Fibroblast of pulmonary artery (primary cell): ENCODE data around the gene SUCO.
"Not testable (repeated sequence)": the region's sequence is repeated elsewhere in the genome, so short reads cannot be mapped to it uniquely, and the experiment has no call there.

Source experiments
- DNase-seq: peaks from one replicate; pipeline ENCODE4 v3.0.0-alpha.2; 2010; ENCODE audit warnings: low read depth
- H3K4me3 ChIP-seq: replicated peaks from 2 replicates; pipeline ENCODE4 v1.5.1; 2011; ENCODE audit warnings: low read depth, mild to moderate bottlenecking, control low read depth, low read length, moderate library complexity
- CTCF ChIP-seq: IDR thresholded peaks from 2 replicates; pipeline ENCODE4 v1.5.1; 2011; ENCODE audit warnings: mild to moderate bottlenecking, control low read depth, low read length, inconsistent platforms; ENCODE audit errors: missing control alignments

Gene SUCO

GRCh38 chr1:172487550-172487949 is 45.4 kb upstream of the SUCO start:
- no peak for DNase-seq
- no peak for TF ChIP-seq CTCF

DNA sequence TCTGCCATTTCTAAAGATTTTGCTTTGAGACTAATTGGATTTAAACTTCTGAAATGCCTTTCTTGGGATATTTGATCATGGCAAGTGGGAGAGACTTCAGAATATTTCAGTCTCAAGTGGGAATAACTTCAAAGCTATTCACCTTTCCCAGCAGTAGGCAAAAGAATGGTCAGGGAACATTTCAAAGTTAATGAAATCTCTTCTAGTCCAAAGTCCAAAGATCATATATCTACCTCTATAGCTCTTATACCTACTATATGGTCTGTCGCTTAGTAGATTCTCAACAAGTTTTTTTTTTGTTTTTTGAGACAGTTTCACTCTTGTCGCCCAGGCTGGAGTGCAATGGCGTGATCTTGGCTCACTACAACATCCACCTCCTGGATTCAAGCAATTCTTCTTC is 44.6 kb upstream of the SUCO start:
- TF ChIP-seq CTCF: no peak
- DNase-seq: no peak
- H3K4me3 ChIP-seq: no peak overlapping the region

More at GRCh38 chr1:172487550-172487949, 45.4 kb upstream of the SUCO start:
- H3K4me3 ChIP-seq: no peak overlapping the region

GRCh38 chr1:172489847-172490246 is 43.1 kb upstream of the SUCO start:
- TF ChIP-seq CTCF: no peak
- peak; percentile 27 for DNase-seq

GRCh38 chr1:172492421-172492820 is 40.5 kb upstream of the SUCO start:
- no peak overlapping the region for H3K4me3 ChIP-seq
- TF ChIP-seq CTCF: no peak

More at GRCh38 chr1:172489847-172490246, 43.1 kb upstream of the SUCO start:
- no peak overlapping the region for H3K4me3 ChIP-seq

DNA sequence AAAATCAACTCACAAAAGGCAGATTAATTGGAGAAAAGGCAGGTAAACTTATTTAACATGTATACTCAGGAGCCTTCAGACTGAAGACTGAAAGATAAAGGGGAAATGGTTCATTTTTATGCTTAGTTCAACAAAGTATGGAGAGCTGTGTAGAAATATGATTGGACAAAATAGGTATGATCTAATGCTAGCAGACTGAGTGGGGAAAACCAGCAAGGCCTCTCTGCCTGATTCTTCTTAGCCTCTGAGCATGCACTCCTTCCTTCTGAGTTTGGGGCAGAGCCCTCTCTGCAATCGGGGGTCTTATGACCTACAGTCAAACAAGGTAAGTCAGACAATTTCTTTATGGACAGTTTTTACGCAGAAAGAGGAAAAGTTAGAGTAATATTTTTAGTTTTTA is 38.8 kb upstream of the SUCO start:
- no peak for DNase-seq
- H3K4me3 ChIP-seq: no peak overlapping the region
- no peak for TF ChIP-seq CTCF

More at GRCh38 chr1:172492421-172492820, 40.5 kb upstream of the SUCO start:
- no peak for DNase-seq

- DNase-seq, H3K4me3 ChIP-seq: not testable (repeated sequence)
These were observed 36.8 kb upstream of the SUCO start for GRCh38 chr1:172496127-172496526.

- no peak overlapping the region for H3K4me3 ChIP-seq
- DNase-seq: no peak
- TF ChIP-seq CTCF: no peak
These were observed 36.3 kb upstream of the SUCO start for GRCh38 chr1:172496678-172497077.
